HG03520 (cell line): Measurements from ENCODE around the gene LGALS3BP.
"Not testable (repeated sequence)": the region's sequence is repeated elsewhere in the genome, so short reads cannot be mapped to it uniquely, and the experiment has no call there.

ENCODE experiments used
- ATAC-seq: cut with Tn5 transposase; IDR thresholded peaks from one replicate; pipeline ENCODE4 v1.9.1; 2021; ENCODE audit warnings: mild to moderate bottlenecking, moderate library complexity; ENCODE audit not compliant: unreplicated experiment

Gene LGALS3BP

DNA sequence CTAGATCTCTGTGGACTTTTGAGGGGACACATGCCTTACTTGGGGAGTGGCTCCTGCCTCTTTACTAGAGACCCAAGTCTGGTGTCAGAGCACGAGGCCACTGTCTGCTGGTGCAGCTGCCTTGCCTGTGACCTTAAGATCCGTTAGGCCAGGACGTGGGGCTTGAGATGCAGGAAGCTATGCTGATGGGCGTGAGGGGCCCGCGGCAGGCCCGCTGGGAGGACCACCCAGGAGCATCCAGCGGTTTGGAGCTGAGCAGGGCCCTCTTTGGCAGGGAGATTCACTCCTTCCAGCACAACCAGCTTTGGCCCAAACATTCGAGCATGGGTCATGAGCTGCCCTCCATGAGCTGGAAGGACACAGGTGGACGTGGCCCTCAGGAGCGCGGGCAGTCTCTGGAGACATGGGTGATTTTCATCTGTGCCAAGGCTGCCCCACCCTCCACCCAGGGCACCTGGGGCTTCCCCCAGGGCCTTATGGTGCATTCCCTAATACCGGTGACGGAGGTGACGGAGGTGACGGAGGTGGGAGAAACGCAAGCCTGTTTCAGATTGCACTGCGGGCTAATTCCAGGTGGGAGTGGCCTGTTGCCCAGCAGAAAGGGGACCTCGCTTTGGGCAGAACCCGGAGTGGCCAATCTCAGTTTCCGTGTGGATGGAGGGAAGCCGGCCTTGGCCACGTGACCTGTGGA is 12.7 kb downstream of the LGALS3BP start:
- ATAC-seq = no peak

DNA sequence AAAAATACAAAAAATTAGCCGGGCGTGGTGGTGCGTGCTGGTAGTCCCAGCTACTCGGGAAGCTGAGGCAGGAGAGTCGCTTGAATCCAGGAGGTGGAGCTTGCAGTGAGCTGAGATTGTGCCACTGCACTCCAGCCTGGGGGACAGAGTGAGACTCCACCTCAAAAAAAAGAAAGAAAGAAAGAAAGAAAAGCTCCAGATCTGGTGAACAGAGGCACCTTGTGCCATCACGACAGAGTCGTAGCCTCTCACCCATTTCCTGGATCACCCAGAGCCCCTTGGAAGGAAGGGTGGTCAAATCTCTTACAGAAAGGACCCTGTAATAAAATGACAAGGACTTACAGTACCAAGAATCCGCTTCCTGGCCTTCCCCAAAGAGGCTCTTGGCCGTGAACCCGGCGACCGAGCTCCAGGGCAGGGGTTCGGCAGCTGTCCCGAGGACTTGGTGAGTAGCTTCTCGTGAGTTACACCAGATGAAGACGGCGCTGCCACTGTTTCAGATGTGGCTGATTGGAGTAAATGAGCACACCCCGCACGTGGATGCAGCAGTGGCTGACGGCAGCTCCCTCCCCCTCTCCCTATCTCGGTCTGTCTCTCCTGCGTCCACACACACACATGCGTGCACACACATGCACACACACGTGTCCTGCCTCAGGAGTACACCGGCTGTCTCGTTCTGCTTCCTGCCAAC is 13.5 kb downstream of the LGALS3BP start:
- no peak for ATAC-seq

DNA sequence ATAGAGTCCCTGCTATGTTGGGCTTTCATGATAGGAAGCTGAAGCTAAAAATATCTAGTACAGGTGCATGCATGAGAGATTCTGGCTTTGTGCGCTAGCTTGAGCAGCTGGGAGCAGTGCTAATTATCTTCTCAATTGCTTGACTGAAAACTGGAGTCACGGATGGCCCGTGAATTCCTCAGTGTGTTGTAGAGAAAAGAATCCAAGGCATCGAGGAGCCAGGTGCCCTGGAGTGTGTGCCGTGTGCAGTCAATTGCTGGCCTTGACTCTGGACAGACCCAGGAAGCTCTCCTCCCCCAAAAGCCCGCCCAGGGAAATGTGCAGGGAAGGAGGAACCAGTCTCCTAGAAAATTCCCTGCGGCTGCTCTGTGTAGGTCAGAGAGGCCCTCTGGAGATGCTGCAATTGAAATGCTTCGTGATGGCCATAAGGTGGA is 14.2 kb downstream of the LGALS3BP start:
- ATAC-seq = no peak

DNA sequence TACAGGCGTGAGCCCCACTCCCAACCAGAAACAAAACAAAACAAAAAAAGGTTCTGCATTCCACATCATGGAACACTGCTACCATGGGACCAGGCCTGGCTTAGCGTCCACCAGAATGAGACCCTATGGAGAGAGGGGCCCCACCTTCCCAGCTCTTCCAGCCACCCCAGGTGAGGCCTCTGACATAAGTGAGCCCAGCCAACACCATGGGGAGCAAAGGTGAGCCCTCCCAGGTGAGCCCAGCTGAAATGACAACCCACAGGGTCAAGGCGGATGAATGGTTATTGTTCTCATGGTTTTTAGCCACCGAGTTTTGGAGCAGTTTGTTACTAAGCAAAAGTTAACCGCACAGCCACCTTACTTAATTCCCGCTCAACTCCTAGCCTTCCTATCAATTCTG is 16.3 kb downstream of the LGALS3BP start:
- ATAC-seq = no peak

DNA sequence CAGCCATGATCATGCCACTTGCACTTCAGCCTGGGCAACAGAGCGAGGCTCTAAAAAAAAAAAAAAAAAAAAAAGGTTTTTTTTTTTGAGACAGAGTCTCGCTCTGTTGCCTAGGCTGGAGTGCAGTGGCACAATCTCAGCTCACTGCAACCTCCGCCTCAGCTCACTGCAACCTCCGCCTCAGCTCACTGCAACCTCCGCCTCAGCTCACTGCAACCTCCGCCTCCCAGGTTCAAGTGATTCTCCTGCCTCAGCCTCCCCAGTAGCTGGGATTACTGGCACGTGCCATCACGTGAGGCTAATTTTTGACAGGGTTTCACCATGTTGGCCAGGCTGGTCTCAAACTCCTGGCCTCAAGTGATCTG is 16.8 kb downstream of the LGALS3BP start:
- ATAC-seq = not testable (repeated sequence)

DNA sequence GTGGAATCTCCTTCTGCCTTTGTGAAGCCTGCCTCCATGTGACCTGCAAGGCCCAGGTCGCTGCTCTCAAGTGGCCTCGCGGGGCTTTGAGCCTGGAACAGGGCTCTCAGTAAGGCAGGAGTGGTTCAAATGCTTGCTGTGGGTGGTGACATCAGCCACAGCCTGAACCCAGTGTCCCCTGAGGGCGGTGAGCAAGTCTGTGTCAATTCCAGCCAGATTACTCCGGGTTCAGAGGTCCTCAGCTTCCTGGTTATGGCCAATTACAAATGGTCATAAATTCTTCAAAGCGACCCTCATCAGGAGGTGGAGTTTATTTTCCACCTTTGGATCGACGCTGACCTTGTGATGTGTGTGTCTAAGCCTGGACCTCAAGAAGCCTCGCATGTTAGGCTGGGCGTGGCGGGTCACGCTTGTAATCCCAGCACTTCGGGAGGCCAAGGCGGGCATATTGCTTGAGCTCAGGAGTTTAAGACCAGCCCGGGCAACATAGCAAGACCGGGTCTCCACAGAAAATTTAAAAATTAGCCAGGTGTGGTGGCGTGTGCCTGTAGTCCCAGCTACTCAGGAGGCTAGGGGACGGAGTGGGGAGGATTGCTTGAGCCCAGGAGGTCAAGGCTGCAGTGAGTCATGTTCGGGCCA is 17.3 kb downstream of the LGALS3BP start:
- no peak for ATAC-seq

DNA sequence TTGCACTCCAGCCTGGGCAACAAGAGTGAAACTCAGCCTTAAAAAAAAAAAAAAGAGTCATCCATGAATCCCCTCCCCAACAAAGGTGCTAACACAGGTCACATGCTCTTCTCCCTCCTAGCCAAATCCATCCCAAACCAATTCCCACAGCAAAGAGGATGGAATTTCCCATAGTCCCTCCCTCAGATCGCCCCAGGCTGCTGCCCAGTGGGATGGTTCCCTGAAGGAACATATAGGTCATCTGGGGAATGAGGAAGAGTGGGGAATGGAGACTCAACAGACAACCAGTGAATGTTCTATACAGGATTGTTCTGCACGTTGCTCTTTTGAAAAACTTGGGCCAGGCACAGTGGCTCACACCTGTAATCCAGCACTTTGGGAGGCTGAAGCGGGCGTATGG is 18.2 kb downstream of the LGALS3BP start:
- ATAC-seq = no peak

DNA sequence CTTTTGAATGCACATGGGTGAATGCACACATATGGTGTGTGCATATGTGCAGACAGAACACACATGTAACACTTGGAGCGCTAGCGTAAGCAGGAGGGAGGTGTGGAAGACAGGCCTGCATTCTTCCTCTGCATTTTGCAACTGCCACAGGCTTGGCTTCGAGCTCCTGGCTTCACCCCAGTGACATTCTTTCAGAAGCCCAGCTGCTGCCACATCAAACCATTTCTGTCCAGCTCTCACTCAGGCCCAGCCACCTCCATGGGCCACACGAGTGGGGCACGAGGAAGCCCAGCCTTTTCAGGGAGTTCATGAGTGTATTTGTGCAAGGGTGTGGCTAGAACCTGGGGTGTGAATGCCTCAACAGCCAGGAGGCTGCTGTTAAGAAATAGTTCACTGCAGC is 18.8 kb downstream of the LGALS3BP start:
- no peak for ATAC-seq

DNA sequence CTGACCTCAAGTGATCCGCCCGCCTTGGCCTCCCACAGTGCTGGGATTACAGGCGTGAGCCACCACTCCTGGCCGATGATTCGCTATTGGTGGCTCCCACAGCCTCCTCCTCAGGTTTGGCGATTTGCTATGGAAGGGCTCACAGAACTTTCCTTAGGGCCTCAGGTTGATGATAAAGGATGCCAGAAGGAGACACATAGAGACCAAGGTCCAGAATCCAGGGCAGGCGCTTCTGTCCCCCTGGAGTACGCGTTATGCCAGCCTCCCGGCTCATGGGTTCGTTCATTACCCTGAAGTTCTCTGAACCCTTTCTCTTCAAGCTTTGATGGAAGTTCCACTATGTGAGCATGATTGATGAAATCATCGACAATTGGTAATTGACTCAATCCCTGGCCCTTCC is 19.9 kb downstream of the LGALS3BP start:
- no peak for ATAC-seq

DNA sequence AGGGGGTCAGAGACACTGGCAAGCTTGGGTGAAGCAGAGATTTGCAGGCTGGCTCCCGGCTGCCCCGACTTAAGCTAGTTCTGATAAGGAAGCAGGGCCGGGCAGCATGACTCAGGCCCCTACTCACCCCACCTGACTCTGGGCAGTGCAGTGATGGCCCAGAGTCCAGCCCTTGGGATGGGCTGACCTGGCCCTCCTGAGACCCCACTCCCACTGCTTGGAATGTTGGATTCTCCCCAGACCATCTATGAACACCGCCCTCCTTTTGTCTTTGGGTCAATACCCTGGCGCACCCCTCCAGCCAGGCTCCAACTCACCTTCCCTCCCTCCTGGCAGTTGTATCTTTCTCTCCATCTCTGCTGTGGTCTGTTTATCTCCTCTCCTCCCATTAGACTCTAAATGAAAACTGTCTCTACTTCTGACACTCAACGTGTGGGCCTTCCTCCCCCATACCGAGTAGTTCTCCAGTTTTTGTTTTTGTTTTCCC is 21.0 kb downstream of the LGALS3BP start:
- ATAC-seq = no peak

DNA sequence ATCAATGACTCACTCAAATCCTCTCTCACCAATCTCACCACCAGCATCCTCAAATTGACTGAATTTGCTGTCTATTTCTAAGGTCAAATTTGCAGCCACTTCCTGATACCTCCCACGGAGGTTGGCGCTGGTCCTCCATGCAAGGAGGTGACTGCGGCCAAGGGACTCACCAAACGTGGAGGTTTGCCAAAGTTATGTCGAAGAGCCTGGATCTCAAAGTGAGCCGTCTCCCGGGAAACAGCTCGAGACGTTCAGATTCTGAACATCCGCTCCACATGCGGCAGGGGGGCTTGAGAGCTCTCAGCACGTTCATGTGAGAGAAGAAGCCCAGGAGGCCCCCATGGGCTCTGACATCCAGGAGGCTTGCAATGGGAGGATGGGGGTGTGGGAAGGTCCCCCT is 22.6 kb downstream of the LGALS3BP start:
- no peak for ATAC-seq

DNA sequence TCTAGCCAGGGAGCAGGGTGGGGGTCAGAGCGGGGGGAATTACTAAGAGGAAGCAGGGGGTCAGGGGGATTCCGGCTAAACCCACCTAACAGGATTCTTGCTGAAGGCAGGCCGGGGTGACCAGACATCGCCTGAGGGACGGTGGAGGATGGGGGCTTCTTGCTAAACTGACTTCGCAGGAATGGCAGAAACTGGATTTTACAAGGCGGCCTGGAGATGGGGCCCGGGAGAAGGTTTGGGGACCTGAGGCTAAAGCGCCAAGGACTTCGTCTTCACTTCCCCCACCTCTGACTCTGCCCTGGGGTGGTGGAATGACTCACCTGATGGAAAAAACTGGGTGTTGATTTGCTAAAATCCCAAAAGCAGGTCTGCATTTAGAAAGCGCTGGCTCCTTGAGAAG is 23.5 kb downstream of the LGALS3BP start:
- ATAC-seq = no peak

DNA sequence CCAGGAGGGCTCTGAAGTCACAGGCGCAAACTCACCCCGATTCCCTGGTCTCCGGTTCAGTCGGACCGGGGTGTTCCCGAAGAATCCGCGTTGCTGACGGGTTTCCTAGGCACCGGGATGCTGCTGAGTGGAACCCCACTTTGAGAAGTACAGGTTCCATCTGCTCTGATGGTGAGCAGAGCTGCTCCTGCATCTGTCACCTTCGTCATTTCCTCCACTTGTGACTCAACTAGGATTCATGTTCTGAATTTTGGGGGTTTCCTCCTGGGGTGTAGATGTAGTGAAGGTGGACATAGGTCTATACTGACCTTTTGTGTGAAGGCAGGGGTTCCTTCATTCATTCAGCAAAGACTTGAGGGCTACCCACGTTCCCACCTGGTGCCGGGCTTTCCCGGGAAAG is 25.0 kb downstream of the LGALS3BP start:
- no peak for ATAC-seq

DNA sequence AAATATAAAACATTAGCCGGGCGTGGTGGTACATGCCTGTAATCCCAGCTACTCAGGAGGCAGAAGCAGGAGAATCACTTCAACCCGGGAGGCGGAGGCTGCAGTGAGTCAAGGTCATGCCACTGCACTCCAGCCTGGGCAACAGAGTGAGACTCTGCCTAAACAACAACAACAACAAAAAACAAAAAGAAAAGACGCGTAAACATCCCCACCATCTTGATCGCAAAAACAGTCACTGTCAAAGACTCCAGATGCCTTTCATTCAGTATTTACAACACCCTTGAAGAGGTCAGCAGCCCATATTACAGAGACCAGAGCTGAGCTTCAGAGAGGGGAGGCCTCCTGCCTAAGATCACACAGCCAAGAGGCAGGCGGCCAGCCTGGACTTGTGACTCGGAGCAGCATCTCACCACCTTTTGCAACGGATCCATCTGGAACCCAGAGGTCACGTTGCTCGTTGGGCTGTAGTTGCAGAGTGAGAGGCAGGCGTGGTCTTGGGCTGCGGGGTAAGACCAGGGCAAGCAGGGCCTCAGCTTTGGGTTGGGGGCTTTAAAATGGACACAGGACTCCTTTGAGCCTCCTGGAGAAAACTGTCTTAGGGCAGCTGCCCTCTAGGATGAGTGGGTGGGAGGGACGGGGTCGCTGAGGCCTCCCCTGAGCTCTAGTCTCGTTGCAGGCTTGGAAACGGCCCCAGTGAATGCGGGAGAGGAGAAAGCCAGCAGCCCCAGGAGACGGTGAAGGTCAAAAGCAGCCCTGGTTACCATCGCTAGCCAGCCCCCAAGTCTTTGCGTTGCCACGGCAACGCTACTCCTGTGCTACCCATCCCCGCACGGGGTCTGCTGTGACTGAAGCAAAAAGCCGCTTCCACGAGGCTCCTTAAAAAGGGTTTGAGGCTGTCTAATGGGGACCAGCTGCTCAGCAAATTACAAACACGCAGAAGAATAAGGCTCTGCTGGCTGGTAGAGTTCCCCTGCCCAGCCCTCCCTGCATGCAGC is 26.1 kb downstream of the LGALS3BP start:
- no peak for ATAC-seq

DNA sequence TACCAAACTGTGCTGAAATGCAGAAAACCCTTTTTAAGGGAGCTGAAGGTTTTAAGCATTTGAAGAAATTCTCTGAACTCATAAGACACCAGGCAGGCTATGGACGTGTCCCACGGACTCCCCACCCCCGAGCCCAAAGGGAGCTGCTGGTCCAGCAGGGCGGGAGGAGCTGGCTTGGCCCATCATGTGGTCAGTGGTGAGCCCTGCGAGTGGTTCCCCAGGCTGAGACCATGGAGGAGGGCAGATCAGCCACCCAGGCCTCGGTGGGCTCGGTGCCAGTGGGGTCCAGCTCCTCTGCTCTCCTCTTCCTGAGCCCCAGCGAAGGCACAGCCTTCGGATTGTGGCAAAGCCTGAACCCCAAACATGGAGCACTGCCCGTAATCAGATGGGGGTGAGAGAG is 27.0 kb downstream of the LGALS3BP start:
- ATAC-seq = no peak

DNA sequence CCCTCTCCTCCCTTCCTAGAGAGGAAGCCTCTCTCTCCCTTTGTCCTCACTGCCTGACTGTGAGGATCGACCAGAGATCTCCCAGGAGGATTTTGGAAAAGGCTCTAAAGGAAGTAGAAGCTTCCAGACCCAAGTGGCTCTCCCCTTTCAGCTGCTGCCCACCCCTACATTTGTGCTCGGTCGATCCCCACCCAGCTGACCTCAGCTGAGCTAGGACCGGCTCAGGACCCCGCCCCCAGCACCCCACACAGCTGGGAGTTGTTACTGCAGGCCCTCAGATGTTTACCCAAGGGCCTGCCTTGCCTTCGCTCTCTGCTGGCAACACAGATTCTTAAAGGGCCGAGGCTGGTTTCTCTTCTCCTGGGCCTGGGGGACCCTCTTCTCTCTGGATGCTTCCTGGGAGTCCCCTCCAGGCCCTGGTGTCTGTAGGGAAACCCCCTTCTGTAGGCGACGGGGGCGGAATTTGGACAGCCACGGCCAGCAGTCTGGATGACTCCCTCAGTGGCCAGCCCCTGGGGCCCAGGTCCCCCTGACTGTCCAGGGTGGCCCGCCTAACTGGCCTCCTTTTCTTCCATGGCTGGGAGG is 27.7 kb downstream of the LGALS3BP start:
- ATAC-seq = no peak

DNA sequence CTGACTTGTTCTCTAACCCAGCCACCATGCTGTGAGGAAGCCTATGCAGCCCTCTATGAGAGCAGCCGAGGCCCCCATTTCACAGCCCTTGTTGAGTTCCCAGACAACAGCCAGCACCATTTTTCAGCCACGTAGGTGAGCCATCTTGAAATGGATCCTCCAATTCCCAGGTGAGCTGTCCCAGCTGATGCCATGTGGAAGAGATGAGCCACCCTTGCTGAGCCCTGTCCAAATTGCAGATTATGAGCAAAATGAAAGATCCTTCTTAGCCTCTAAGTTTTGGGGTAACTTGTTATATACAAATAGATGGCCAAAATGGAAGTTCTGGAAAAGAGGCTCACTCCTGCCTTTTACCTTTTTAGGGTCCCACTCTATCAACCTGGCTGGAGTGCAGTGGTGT is 28.9 kb downstream of the LGALS3BP start:
- ATAC-seq = no peak

DNA sequence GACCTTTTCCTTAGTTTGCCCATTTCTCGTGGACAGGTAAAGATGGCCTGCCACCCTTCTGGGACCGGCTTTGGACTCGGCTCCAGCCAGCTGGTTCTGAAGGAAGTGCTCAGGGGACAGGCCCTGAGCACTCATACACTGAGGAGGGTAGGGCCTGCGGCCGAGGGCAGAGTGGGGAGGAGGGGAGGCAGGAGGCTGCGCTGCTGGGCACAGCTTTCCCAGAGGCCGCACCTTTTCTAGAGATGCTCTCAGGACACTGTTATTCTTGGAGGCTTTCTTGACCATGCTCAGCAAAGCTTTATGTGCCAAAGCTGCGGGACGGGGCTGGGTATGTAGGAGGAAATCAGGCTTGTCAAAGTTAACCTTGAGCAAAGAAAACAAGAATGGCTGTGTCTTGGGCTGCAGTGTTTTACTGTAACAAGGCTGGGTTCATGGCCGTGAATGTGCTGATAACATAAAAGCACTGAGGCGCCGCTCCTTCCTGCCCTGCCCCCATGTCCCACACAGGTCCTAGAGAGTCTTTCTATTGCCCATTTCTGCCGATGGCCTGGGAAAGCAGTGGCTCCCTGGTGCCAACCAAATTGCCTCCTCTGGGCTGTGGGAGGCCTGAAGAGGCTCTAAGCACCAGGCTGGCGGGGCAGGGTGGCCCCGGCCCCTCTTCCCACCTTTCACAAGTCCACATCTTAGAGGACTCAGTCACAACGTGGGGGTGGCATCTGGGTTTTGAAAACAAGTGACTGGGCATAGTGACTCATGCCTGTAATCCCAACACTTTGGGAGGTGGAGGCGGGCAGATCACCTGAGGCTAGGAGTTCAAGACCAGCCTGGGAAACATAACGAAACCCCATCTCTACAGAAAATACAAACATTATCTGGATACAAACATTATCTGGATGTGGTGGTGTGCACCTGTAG is 32.2 kb downstream of the LGALS3BP start:
- no peak for ATAC-seq

DNA sequence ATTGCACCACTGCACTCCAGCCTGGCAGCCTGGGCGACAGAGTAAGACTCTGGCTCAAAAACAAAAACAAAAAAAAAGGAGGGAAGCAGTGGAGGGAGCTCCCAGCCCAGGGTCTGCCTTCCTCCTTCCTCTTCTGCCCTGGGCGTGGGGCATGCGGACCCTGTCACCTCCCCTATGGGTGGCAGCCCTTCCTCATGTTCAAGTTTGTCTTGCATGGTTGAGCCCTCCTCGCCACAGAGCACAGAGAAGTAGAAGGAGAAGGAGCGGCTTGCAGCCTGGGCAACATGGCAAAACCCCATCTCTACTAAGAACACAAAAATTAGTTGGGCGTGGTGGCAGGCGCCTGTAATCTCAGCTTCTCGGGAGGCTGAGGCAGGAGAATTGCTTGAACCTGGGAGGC is 33.1 kb downstream of the LGALS3BP start:
- no peak for ATAC-seq

DNA sequence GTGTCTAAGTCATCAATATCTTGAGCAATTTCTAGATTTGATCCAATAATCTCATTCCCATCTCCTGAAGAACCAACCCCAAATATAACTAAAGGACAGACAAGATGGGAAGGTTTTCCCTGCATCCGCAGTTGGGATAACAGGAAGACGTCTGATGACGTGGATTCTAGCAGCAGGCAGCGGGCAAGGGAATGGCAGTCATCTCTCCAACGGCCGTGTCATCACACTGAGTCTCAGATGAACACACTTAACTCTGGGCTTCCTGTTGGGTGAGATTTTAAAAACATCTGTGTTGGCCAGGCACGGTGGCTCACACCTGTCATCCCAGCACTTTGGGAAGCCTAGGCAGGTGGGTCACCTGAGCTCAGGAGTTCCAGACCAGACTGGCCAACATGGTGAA is 33.6 kb downstream of the LGALS3BP start:
- no peak for ATAC-seq
